Central memory CD4-positive, alpha-beta T cell (primary cell): ENCODE data around the gene XXYLT1.

Source experiments
- DNase-seq: peaks from one replicate; pipeline ENCODE4 v3.0.0; 2022

XXYLT1 gene

GRCh38 chr3:195164573-195165264 is 106.2 kb downstream of the XXYLT1 start:
- no peak for DNase-seq

GRCh38 chr3:195163719-195164572 is 107.0 kb downstream of the XXYLT1 start:
- DNase-seq = no peak

- no peak for DNase-seq
These were observed 108.1 kb downstream of the XXYLT1 start for GRCh38 chr3:195162816-195163215.

GRCh38 chr3:195162033-195162669 is 108.8 kb downstream of the XXYLT1 start:
- DNase-seq = no peak

DNA sequence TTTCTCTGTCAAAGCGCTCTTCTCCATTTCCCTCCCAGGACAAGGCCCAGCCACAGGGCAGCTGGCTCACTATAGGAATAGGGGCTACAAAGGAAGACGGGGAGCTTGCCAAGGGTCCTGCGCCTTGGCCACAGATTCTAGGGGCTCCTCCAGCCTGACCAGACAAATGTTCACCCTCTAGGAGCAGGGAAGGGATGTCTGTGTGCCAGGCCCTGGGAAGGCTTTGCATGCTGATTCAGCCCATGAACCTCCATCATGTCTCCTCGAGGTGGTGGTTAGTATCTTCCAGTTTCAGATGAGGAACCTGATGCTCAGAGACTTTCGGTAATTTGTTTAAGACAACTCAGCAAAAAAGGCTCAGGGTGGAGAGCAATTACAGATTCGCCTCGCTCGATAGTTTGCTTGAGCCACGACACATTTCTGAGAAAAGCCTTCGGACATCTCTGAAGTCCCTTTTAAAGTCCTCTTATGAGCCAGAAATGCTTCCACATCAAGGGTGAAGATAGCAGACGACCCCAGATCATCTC is 110.0 kb downstream of the XXYLT1 start:
- DNase-seq = no peak

DNA sequence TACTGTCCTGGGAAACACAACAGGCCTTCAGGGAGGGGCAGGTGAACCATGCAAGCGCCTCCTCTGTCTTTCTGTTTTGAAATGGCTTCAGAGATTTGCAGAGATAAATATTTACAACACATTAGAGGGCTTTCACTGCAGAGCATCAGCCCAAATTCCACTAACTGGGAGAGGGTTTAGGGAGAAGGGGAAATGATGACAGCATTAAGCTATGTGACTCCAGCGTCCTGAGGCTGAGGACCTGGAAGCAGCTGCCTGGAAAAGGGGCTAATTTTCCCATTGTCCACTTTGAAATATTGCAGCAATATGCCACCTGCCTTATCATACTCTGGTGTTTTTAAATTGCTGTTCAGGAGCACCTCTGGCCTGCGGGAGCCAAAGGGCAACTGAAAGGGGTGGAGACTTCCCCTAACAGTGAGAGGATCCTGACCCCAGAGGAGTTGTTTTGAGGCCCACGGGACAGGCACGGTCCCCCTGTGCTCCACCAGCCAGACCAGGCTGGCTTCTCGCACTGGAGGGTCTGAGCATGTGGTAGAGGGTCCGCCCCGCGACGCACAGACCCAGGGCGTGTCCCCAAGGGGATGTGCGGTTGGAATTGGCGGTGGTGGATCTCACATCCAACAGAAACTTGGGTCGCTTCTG is 110.6 kb downstream of the XXYLT1 start:
- no peak for DNase-seq

DNA sequence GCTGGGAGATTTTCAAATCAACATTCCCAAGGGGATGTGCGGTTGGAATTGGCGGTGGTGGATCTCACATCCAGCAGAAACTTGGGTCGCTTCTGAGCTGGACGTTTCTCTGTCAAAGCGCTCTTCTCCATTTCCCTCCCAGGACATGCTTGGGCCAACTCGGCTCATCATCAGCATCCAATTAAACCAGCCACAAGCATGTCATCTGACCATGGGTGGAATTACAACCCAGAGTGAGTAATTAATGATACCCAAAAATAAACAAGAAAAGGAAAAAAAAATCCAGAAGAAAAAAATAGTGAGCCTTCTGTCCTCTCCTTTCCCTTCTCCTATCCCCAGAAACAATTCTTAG is 111.2 kb downstream of the XXYLT1 start:
- DNase-seq = no peak

- no peak for DNase-seq
These were observed 111.7 kb downstream of the XXYLT1 start for GRCh38 chr3:195159117-195159813.

DNA sequence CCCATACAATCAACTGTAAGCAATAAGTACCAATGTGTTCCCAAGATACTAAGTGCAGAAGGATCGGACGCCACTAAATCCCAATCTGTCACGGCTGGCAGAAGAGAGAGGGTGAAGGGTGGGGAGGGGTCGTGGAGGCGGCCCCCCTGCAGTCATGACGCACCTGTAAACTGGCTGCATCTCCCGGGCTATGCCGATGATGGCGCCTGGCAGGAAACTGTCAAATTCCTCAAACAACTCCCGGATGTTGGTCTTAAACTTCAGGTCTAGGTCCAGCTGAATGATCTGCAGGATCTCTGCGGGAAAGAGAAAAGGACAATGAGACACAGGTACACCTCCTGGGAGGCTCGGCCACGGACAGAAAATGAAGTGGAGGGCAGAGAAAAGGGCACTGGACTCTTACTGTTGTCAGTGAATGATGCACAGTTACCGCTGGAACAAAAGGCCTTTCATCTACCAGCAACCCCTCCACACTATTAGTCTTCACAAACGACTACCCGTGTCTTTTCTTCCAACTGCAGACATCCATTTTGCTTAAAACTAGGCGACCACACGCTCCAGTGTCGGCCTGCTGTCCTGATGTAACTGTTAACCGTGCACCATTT is 114.6 kb downstream of the XXYLT1 start:
- no peak for DNase-seq

DNA sequence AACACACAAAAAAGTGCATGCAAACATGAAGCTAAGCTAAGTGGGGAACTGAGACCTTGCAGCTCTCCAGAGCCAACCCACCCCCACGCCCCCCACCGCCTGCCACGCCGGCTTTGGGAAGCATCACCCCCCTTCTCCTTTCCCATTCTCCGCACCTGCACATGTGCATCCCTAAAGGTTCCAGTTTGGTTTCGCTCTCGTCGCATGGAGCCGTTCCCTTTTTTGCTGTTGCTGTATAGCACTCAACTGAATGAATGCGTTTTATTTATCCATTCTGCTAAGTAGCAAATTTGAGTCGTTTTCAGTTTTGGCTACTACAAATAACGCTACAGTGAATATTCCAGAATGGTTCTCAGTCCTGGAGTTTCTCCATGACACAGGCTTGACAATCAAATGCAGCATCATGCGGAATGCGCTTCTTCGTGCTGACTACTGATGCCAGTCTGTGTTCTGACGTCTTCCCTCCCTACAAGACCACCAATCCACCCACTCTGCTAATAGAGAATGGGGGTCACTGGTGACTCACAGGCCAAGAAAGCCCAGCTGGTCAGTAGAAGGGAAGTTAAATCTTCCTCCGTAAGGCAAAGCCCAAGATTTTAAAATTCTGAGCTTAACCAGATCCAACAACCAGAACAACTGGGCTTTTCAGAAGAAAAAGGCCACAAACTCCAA is 115.3 kb downstream of the XXYLT1 start:
- DNase-seq = no peak

- no peak for DNase-seq
These were observed 116.0 kb downstream of the XXYLT1 start for GRCh38 chr3:195154793-195155535.

DNA sequence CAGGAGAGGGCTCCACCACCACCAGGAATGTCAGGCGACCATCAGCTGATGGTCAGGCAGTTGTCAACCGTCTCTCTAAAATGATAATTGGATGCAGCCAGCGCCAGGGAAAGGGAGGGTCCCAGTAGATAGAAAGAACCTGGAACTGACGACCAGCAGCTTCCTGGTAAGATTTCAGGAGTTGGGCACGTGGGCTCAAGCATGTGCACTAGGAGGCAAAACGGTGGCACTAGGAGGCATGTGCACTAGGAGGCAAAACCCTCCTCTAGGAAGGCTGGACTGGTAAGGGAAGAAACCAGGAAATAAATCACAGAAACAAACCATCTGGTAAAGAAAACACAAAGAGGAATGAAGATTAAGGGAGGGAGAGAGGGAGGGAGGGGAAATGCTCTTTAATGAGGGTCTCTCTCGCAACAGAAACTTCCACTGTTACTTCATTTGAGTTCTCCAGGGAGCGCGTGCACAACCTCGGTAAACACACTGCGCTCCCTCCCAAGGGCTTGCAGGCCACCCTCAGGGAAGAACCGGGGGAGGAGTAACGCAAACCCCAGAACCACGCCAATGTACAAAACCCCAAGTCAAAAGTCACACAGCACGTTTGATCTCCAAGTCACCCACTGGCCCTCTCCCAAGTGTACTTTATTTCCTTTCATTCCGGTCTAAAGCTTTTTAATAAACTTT is 116.7 kb downstream of the XXYLT1 start:
- DNase-seq = no peak

DNA sequence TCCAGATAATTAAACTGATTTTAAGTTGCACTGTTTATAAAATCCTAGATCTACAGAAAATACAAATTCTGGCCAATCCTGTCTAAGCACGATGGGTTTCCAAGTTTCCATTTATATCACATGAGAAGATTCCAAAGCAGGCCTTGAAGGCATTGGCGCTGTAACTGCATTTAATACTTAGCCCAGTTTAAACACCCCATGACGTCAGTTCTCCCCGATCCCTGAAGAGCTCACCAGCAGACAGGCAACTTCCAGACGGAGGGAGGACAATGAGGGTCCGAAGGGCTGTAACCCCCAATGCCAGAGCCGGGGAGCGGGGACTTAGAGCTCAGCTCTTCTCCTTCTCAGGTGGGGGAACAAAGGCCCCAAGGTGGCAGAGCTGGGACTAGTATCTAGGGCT is 117.3 kb downstream of the XXYLT1 start:
- no peak for DNase-seq

- no peak for DNase-seq
These were observed 117.8 kb downstream of the XXYLT1 start for GRCh38 chr3:195153130-195153529.

DNA sequence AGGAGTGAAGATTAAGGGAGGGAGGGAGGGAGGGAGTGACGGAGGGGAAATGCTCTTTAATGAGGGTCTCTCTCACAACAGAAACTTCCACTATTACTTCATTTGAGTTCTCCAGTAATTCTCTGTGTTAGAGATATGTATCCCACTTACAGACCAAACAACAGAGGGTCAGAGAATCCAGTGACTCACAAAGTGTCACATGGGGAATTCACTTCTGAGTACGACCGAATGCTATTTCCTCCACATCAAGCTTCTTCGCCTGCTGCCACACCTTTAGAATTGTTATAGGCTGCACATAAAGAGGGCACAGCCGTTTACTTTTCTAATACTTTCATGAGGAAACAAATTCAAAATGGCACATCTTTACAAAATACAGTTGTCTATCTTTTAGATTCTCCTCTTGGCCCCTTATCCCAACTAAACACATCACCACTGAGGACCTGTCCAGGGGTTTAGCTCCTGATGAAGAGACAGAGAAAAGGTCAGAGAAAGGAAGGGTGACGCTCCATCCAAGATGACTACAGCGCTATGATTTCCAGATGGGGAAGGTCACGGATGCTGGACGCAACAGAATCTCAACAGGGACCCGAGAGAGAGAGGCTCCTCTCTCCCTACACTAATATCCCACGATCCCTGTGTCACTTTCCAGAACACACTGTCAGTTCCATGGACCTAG is 119.0 kb downstream of the XXYLT1 start:
- no peak for DNase-seq

- no peak for DNase-seq
These were observed 119.6 kb downstream of the XXYLT1 start for GRCh38 chr3:195151402-195151801.

- peak; percentile 5 for DNase-seq
These were observed 120.5 kb downstream of the XXYLT1 start for GRCh38 chr3:195150181-195151118.
